ENCODE results near the gene CGB5. TPM values are rescaled to one million over a fixed set of nuclear protein-coding genes. Genes with fewer than 3 reads are reported as not detected.

Gene CGB5
- total RNA-seq, 1 experiment from 2014 or later, result not detected

DNA sequence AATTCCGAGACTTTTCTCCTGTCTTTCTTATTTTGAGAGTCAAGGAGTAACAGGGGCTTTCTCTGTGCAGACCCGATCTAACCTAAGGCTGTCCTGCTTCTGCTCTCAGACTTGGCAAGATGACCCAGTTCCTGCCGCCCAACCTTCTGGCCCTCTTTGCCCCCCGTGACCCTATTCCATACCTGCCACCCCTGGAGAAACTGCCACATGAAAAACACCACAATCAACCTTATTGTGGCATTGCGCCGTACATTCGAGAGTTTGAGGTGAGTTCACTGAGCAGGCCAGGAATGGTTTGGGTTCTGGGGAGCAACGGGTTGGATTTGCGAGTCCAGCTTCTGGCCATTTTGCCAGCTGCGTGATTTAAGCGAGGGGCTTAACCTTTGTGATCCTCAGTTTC lies 42.6 kb downstream of the CGB5 start:
- H3K27ac ChIP-seq (ENCODE audit: low read length), result peak overlapping the region; percentile 94
- BruUV-seq (replicated peaks), result no TSS peak
- CTCF ChIA-PET, result no interaction called here
- H3K4me1 ChIP-seq (ENCODE audit: control insufficient read depth, insufficient read depth, low read length), result no peaks in the 10 kb centered on the region
- POLR2A ChIA-PET, result no interaction called here
- DNase-seq (ENCODE audit: low read depth, low spot score), result no peak
- H3K4me3 ChIP-seq (ENCODE audit: low read depth in 2 of 2, low read length in 2 of 2), result peak overlapping the region; percentile 93 to 95
- H3K9me3 ChIP-seq (ENCODE audit: control insufficient read depth, insufficient read depth, low read depth, low read length), result no peaks in the 10 kb centered on the region
- peaks cover 13% of the 10 kb centered on the region for H3K36me3 ChIP-seq (ENCODE audit: control insufficient read depth, insufficient read depth, low read length)
- intact Hi-C loops (cut with micrococcal nuclease; ENCODE audit: unreplicated experiment), result no loop called here
- H3K27me3 ChIP-seq (ENCODE audit: control insufficient read depth, insufficient read depth, low read length), result no peaks in the 10 kb centered on the region
- in situ Hi-C loops (cut with HindIII; ENCODE audit: low pct_unique_long_range_greater_than_20kb, low sequenced_read_pairs), result no loop called here
- TF ChIP-seq REST (IDR thresholded peaks at IDR 0.05; ENCODE audit: insufficient read depth in 1 of 2, low read depth in 2 of 2, low read length in 1 of 2), result no peak
- ATAC-seq, result no peak

- H3K9me3 ChIP-seq (ENCODE audit: control insufficient read depth, insufficient read depth, low read depth, low read length), result no peaks in the 10 kb centered on the region
- in situ Hi-C loops (cut with HindIII; ENCODE audit: low pct_unique_long_range_greater_than_20kb, low sequenced_read_pairs) (no loop called here), intact Hi-C loops (cut with micrococcal nuclease; ENCODE audit: unreplicated experiment) (no loop called here)
- no peak overlapping the region for H3K27ac ChIP-seq (ENCODE audit: low read length)
- ATAC-seq (no peak), DNase-seq (ENCODE audit: low read depth, low spot score) (no peak)
- CTCF ChIA-PET, result no interaction called here
- TF ChIP-seq POLR2AphosphoS5 (IDR thresholded peaks at IDR 0.05; ENCODE audit: low read depth, low read length) (no peak), SIN3A (IDR thresholded peaks at IDR 0.05; ENCODE audit: borderline replicate concordance, insufficient read depth, low read depth, low read length) (no peak), TCF7L2 (IDR thresholded peaks at IDR 0.05; ENCODE audit: low read depth, low read length) (no peak), REST (IDR thresholded peaks at IDR 0.05; ENCODE audit: insufficient read depth in 1 of 2, low read depth in 2 of 2, low read length in 1 of 2) (no peak)
- TF ChIP-seq, protein P1, sequence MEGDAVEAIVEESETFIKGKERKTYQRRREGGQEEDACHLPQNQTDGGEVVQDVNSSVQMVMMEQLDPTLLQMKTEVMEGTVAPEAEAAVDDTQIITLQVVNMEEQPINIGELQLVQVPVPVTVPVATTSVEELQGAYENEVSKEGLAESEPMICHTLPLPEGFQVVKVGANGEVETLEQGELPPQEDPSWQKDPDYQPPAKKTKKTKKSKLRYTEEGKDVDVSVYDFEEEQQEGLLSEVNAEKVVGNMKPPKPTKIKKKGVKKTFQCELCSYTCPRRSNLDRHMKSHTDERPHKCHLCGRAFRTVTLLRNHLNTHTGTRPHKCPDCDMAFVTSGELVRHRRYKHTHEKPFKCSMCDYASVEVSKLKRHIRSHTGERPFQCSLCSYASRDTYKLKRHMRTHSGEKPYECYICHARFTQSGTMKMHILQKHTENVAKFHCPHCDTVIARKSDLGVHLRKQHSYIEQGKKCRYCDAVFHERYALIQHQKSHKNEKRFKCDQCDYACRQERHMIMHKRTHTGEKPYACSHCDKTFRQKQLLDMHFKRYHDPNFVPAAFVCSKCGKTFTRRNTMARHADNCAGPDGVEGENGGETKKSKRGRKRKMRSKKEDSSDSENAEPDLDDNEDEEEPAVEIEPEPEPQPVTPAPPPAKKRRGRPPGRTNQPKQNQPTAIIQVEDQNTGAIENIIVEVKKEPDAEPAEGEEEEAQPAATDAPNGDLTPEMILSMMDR (IDR thresholded peaks at IDR 0.05), result no peak
- H3K4me1 ChIP-seq (ENCODE audit: control insufficient read depth, insufficient read depth, low read length), result no peaks in the 10 kb centered on the region
- BruUV-seq (replicated peaks), result no TSS peak
- peaks cover 9% of the 10 kb centered on the region for H3K36me3 ChIP-seq (ENCODE audit: control insufficient read depth, insufficient read depth, low read length)
- H3K4me3 ChIP-seq (ENCODE audit: low read depth in 2 of 2, low read length in 2 of 2), result no peak overlapping the region
- POLR2A ChIA-PET, result no interaction called here
- H3K27me3 ChIP-seq (ENCODE audit: control insufficient read depth, insufficient read depth, low read length), result no peaks in the 10 kb centered on the region
Measured at GRCh38 chr19:49091391-49092038, 47.9 kb downstream of the CGB5 start.

Data from Panc1 (cell line).